Stimulated activated naive CD8-positive, alpha-beta T cell treated with anti-CD3 and anti-CD28 coated beads, Interleukin-15, amount 100 ng/mL, for 72 hours (primary cell): ENCODE results near the gene CHRM3.

Experiments
- ATAC-seq: fragments of 150-1000 bp; cut with Tn5 transposase; 2 replicates; pipeline ENCODE4 v1.10.0; 2021; ENCODE audit warnings: mild to moderate bottlenecking, moderate library complexity
- DNase-seq, 2 donors: peaks; one replicate each; pipeline ENCODE4 v3.0.0; 2021 to 2022
- H3K27ac Mint-ChIP-seq, 2 donors: one replicate each; pipeline ENCODE4 v1.8.0; 2022; ENCODE audit warnings: mild to moderate bottlenecking in 2 of 2, mixed read lengths in 2 of 2, moderate library complexity in 2 of 2
- H3K27me3 Mint-ChIP-seq: one replicate; pipeline ENCODE4 v1.8.0; 2022; ENCODE audit warnings: mixed read lengths
- H3K4me1 Mint-ChIP-seq: one replicate; pipeline ENCODE4 v1.8.0; 2022; ENCODE audit warnings: mild to moderate bottlenecking, mixed read lengths
- H3K4me3 Mint-ChIP-seq, 2 donors: one replicate each; pipeline ENCODE4 v1.8.0; 2022; ENCODE audit warnings: mild to moderate bottlenecking in 2 of 2, mixed read lengths in 2 of 2, moderate library complexity in 1 of 2
- H3K9me3 Mint-ChIP-seq, 2 donors: one replicate each; pipeline ENCODE4 v1.8.0; 2022; ENCODE audit warnings: mixed read lengths in 2 of 2

The CHRM3 gene

GRCh38 chr1:239387304-239388158 lies 1.2 kb downstream of the CHRM3 start:
- peaks cover 99% of the 10 kb centered on the region for H3K27me3 Mint-ChIP-seq
- peak; percentile 37 for ATAC-seq

DNA sequence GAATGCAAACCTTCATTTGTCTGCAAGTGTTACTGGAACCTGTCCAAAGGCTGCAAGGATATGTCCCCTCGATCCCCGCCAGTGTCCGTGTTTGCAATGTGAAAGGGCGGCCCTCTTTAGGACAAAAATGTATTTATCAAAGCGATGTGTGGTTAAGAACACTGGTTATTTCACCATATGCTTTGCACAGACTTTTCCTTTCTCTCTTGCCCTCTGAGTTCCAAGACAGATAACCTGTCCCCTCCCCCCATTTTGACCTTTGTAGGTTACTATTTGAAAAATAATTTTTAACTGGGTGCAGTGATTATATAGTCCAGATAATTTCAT lies 1.8 kb downstream of the CHRM3 start:
- Mint-ChIP-seq H3K9me3 (peaks cover 0 to 7% of the 10 kb centered on the region in 2 donors), H3K4me1 (peaks cover 36% of the 10 kb centered on the region), H3K27me3 (peaks cover 94% of the 10 kb centered on the region), H3K27ac (no peak overlapping the region), H3K4me3 (peak overlapping the region; percentile 89 to 91)
- no peak for ATAC-seq
- DNase-seq: no peak

More at GRCh38 chr1:239387304-239388158, 1.2 kb downstream of the CHRM3 start:
- Mint-ChIP-seq H3K27ac (no peak overlapping the region), H3K9me3 (peaks cover 0 to 6% of the 10 kb centered on the region in 2 donors), H3K4me1 (peaks cover 36% of the 10 kb centered on the region), H3K4me3 (peak overlapping the region; percentile 89 to 91)
- peak; percentile 5 to 9 for DNase-seq

DNA sequence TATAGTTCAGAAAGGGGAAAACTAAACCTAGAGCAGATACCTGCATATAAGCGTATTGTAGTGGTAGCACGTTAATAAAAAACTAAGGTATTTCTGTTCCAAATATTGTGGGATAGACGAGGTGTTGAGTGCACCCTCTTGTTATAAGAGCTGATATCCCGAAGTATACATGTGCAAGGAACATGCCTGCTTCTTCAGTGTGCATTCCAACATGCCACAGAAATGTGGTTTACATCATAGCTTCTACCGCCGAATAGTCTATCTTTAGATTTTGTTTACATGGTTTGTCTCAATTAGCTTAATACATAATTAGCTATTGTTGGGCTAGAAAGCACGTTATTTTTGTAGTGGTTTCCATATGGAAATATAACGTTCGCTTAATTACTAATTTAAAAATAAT lies 2.2 kb downstream of the CHRM3 start:
- DNase-seq: no peak
- Mint-ChIP-seq H3K27me3 (peaks cover 90% of the 10 kb centered on the region), H3K4me1 (peaks cover 36% of the 10 kb centered on the region), H3K4me3 (no peak overlapping the region), H3K9me3 (peaks cover 0 to 7% of the 10 kb centered on the region in 2 donors), H3K27ac (no peak overlapping the region)
- no peak for ATAC-seq

DNA sequence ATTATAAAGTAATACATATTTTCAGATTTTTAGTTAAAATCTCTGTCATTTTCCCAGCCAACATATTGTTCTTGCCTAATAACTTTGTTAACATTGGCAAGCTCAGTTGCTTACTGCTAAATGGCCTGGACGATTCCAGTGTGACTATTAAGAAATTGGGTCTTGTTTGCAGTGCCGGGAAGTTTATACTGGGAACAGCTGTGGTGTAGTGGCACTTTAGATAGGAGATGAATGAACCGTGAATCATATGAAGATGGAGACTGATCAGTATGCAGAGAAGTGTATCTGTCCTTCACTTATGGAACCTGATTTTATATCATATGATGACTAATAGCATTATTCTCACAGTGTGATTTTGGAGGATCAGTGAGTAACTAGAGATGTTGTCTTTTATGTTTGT lies 3.3 kb downstream of the CHRM3 start:
- H3K27ac Mint-ChIP-seq: no peak overlapping the region
- H3K9me3 Mint-ChIP-seq: peaks cover 0 to 7% of the 10 kb centered on the region in 2 donors
- no peak overlapping the region for H3K4me3 Mint-ChIP-seq
- no peak for DNase-seq
- peaks cover 88% of the 10 kb centered on the region for H3K27me3 Mint-ChIP-seq
- no peak for ATAC-seq
- peaks cover 36% of the 10 kb centered on the region for H3K4me1 Mint-ChIP-seq

DNA sequence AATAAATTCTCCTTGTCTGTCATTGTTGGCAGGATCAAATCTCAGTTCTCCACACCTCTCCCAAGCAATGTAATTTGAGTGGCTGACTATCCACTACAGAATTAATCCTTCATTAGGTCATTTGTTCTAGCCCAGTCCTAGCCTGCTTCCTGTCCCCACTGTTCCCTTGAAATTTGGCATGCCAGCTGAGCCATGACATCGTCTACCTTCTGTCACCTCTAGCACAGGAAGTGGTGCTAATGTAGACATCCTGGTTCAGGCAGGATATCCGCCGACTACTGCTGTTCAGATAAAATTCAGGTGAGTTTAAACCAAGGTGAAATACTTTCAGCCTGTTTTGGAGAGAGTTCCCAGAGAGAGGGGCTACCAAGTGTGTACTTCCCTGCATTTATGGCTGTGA lies 5.9 kb downstream of the CHRM3 start:
- H3K27me3 Mint-ChIP-seq: peaks cover 78% of the 10 kb centered on the region
- ATAC-seq (peak; percentile 27), DNase-seq (no peak)
- peaks cover 18% of the 10 kb centered on the region for H3K4me1 Mint-ChIP-seq
- H3K4me3 Mint-ChIP-seq: no peak overlapping the region
- H3K9me3 Mint-ChIP-seq: peaks cover 0 to 7% of the 10 kb centered on the region in 2 donors
- no peak overlapping the region for H3K27ac Mint-ChIP-seq

DNA sequence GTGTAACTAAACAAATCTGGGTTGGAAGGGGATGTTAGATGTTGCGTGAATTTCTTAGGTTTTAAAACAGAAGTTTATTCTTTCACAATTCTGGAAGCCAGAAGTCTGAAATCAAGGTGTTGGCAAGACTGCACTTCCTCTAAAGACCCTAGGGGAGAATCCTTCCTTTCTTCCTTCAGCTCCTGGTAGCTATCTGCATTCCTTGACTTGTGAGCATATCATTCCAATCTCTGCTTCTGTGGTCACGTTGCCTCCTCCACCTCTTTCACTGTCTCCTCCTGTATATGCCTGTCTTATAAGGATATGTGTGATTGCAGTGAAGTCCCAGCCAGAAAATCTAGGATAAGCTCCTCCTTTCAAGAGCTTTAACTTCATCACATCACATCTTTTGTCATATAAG lies 7.7 kb downstream of the CHRM3 start:
- H3K27me3 Mint-ChIP-seq: peaks cover 59% of the 10 kb centered on the region
- H3K4me1 Mint-ChIP-seq: peaks cover 7% of the 10 kb centered on the region
- H3K4me3 Mint-ChIP-seq: no peak overlapping the region
- ATAC-seq (no peak), DNase-seq (no peak)
- no peak overlapping the region for H3K27ac Mint-ChIP-seq
- H3K9me3 Mint-ChIP-seq: peaks cover 0 to 7% of the 10 kb centered on the region in 2 donors

GRCh38 chr1:239413916-239414315 lies 27.5 kb downstream of the CHRM3 start:
- H3K27ac Mint-ChIP-seq: no peak overlapping the region

DNA sequence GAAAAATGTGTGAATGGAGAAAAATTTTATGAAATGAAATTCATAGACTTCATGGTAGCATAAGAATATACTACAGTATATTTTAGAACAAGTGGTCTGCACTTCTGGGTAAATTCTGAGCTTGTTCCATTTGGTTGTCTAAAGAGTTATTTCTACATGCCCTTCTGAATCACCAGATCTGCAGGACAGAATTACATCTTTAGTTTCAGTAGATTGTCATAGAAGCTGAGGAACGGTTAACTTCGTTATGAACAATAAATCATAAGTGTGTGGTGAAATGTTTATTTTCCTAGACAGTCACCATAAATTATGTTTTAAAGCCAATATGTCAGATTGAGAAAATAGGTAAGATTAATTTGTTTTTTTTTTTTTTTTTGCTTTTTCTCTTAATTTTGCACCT lies 30.9 kb downstream of the CHRM3 start:
- H3K9me3 Mint-ChIP-seq: no peaks in the 10 kb centered on the region
- no peak overlapping the region for H3K27ac Mint-ChIP-seq
- DNase-seq (no peak), ATAC-seq (no peak)
- no peaks in the 10 kb centered on the region for H3K27me3 Mint-ChIP-seq
- H3K4me3 Mint-ChIP-seq: no peak overlapping the region
- H3K4me1 Mint-ChIP-seq: peaks cover 5% of the 10 kb centered on the region

More at GRCh38 chr1:239413916-239414315, 27.5 kb downstream of the CHRM3 start:
- Mint-ChIP-seq H3K4me3 (no peak overlapping the region), H3K9me3 (no peaks in the 10 kb centered on the region), H3K4me1 (no peaks in the 10 kb centered on the region), H3K27me3 (no peaks in the 10 kb centered on the region)
- DNase-seq (no peak), ATAC-seq (no peak)

DNA sequence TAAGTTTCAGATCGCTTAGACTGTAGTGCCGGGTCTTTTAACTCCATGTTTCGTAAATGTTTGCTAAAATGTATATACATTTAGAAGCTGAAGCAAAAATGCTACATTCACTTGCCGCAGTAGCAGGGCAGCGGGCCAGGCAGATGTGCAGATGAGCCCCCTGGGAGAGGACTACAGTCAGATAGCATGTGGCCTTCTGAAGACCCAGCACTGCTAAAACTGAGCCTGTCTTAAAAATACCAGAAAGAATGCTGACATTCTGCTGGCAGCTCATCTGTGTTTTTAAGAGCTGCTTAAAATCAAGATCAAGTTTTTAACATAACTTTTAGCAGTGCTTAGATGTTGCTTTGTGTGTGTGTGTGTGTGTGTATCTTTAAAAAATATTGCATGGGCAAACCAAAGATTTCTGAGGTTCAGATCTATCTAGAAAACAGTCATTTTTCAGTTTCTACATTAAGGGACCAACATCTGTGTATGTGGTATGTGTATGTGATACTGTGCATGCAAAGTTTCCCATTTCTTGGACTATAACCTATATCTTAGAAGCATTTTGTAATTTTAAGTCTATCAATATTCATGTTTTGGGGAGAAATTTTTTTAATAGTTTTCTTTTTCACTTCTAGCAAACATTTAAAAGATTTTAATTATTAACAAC lies 31.7 kb downstream of the CHRM3 start:
- no peaks in the 10 kb centered on the region for H3K9me3 Mint-ChIP-seq
- H3K4me3 Mint-ChIP-seq: no peak overlapping the region
- ATAC-seq (no peak), DNase-seq (no peak)
- H3K4me1 Mint-ChIP-seq: peaks cover 5% of the 10 kb centered on the region
- peaks cover 5% of the 10 kb centered on the region for H3K27me3 Mint-ChIP-seq
- no peak overlapping the region for H3K27ac Mint-ChIP-seq

GRCh38 chr1:239418681-239419080 lies 32.3 kb downstream of the CHRM3 start:
- ATAC-seq: no peak
- H3K9me3 Mint-ChIP-seq: no peaks in the 10 kb centered on the region
- H3K27me3 Mint-ChIP-seq: peaks cover 6% of the 10 kb centered on the region
- no peak overlapping the region for H3K27ac Mint-ChIP-seq
- H3K4me1 Mint-ChIP-seq: peaks cover 5% of the 10 kb centered on the region
- H3K4me3 Mint-ChIP-seq: no peak overlapping the region
- no peak for DNase-seq

DNA sequence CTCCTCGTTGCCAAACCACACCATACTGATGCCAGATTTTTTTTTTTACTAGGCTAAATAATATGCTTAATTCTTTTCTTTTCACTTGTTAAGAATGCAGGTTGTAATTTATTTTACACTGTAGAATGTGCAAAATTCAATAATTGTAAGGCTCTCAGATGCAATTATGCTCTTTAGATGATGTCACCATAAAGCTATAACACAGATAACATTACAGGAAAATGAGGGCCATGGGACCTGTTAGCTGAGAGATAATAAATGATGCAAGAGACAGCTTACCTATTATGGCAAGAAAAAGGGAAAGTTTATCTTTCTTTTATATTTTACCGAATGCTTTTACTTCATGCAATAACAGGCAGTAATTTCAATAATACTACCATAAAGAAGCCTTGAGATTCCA lies 35.4 kb downstream of the CHRM3 start:
- peaks cover 6% of the 10 kb centered on the region for H3K27me3 Mint-ChIP-seq
- peaks cover 5% of the 10 kb centered on the region for H3K4me1 Mint-ChIP-seq
- no peak overlapping the region for H3K4me3 Mint-ChIP-seq
- peaks cover 5 to 6% of the 10 kb centered on the region in 2 donors for H3K9me3 Mint-ChIP-seq
- no peak for ATAC-seq
- H3K27ac Mint-ChIP-seq: no peak overlapping the region
- no peak for DNase-seq

DNA sequence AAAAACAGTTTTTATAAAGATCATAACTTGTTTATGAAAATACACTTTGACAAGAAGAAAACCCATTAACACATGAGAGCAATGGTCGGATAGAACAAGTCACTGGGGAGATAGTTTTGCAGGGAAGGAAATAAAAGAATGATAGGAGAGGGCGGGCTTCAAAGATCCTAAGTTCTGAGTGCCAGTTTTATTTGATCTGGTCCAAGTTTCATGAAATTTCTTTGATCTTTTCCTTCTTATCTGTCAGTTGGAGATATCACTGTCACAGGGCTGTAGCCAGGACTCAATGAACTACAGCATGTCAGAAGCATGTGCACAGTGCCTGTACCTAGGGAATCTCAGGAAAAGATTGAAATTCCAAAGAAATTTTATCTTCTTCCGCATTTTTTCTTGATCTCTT lies 36.5 kb downstream of the CHRM3 start:
- H3K27ac Mint-ChIP-seq: no peak overlapping the region
- peaks cover 5% of the 10 kb centered on the region for H3K4me1 Mint-ChIP-seq
- H3K27me3 Mint-ChIP-seq: peaks cover 6% of the 10 kb centered on the region
- H3K4me3 Mint-ChIP-seq: no peak overlapping the region
- H3K9me3 Mint-ChIP-seq: peaks cover 9 to 15% of the 10 kb centered on the region in 2 donors
- no peak for ATAC-seq
- no peak for DNase-seq

DNA sequence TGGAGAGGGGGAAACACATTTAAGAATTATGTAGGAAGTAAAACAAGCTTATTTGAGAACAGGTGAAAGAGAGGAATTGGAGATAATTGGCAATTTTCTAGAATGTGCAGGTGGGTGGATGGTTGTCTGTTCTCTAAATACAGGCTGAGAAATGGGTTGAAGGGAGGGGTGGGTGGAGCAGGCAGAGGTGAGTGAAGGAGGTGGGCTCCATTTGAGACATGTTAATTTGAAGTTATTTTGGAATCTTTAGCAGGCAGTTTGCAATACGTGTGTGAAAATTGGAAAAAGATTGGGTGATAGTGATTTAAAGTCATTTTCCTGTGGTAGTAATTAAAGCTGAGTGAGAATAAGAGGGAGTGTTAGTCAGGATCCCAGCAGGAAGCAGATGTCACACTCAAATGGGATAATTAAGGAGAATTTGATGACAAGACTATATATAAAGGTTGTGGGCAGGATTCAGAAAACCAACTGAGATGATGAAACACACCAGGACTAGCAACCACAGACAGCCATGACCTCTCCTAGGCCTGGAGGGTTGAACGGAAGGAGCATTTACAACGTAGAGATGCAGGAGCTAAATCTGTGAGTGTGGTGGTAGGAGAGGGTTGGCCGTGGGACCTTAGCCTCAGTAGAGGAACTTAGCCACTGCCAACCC lies 40.6 kb downstream of the CHRM3 start:
- H3K4me3 Mint-ChIP-seq: no peak overlapping the region
- ATAC-seq: no peak
- DNase-seq: no peak
- H3K4me1 Mint-ChIP-seq: no peaks in the 10 kb centered on the region
- H3K27ac Mint-ChIP-seq: no peak overlapping the region
- H3K27me3 Mint-ChIP-seq: peaks cover 6% of the 10 kb centered on the region
- peaks cover 9 to 15% of the 10 kb centered on the region in 2 donors for H3K9me3 Mint-ChIP-seq

DNA sequence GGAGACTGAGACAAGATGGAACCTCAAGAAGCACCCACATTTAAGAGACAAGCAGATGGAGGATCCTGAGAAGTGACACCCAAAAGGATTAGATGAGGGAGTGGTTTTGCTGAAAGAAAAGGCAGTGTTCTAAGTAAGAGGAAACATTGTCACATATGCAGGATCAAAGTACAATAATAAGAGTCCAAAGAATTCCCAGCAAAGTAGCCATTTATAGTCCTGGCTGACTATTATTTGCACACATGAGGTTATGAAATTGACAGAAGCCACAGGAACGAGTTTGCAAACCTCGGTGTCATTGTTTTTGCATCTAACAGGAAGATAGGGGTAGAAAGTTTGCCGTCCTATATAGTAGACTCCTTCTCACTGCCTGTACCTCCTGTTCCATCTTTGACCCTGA lies 41.3 kb downstream of the CHRM3 start:
- H3K4me3 Mint-ChIP-seq: no peak overlapping the region
- H3K27me3 Mint-ChIP-seq: peaks cover 5% of the 10 kb centered on the region
- no peaks in the 10 kb centered on the region for H3K4me1 Mint-ChIP-seq
- H3K27ac Mint-ChIP-seq: no peak overlapping the region
- ATAC-seq (no peak), DNase-seq (no peak)
- H3K9me3 Mint-ChIP-seq: peaks cover 9 to 15% of the 10 kb centered on the region in 2 donors

DNA sequence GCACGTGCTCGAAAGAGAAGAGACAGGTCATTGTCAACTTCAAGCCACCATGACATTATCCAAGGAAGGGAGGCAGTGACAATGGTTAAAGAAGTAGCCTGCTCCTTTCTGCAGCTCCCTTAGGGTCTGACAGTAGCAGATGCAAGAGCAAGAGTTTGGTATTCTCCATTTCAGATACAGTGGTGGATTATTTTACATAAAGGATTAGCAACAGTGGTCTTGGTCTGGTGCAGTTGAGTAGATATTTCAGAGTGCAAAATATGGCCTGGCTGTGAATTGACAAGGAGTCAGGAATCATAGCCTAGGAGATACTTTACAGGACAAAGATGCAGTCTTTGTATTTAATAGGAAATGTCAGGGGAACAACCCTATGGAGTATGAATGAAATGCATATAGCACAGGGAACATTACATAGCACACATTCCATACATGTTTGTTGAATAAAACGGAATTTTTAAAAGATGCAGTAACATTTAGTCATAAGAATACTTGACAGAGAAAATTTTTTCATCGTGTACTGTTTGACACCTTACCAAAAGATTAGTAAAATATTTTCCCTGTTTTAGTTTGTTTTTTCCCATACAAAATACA lies 41.8 kb downstream of the CHRM3 start:
- Mint-ChIP-seq H3K4me3 (no peak overlapping the region), H3K4me1 (no peaks in the 10 kb centered on the region), H3K27ac (no peak overlapping the region), H3K27me3 (peaks cover under 1% of the 10 kb centered on the region), H3K9me3 (peaks cover 9 to 15% of the 10 kb centered on the region in 2 donors)
- ATAC-seq: no peak
- DNase-seq: no peak

GRCh38 chr1:239429163-239429562 lies 42.8 kb downstream of the CHRM3 start:
- Mint-ChIP-seq H3K4me3 (no peak overlapping the region), H3K27ac (no peak overlapping the region), H3K4me1 (no peaks in the 10 kb centered on the region), H3K27me3 (no peaks in the 10 kb centered on the region), H3K9me3 (peaks cover 9 to 15% of the 10 kb centered on the region in 2 donors)
- no peak for ATAC-seq
- no peak for DNase-seq
